Esophagus squamous epithelium (tissue), 5 donors: Measurements from ENCODE around the gene ELMO1. TPM values are rescaled to one million over a fixed set of nuclear protein-coding genes. Genes with fewer than 3 reads are reported as not detected.
A peak's percentile ranks its signal among the peaks of the same experiment; 100 is the strongest.

Experiments
- DNase-seq: peaks from one replicate; lab custom pipeline; 2025; lab: John Stamatoyannopoulos, UW
- H3K27ac ChIP-seq, 4 donors: fragments of 200-600 bp; sonication (generic); one replicate each; pipeline ENCODE4 v1.5.1; 2016 to 2019; ENCODE audit warnings: mild to moderate bottlenecking in 1 of 4
- H3K27me3 ChIP-seq, 4 donors: fragments of 200-600 bp; sonication (generic); 1 replicate in 3 of 4; 2 replicates in 1 of 4; pipeline versions ENCODE4 v1.5.1 to v1.6.0; 2017 to 2021; ENCODE audit warnings: antibody characterized with exemption in 1 of 4
- H3K36me3 ChIP-seq, 3 donors: fragments of 200-600 bp; sonication (generic); one replicate each; pipeline ENCODE4 v1.5.1; 2016 to 2019
- H3K4me1 ChIP-seq, 3 donors: fragments of 200-600 bp; sonication (generic); one replicate each; pipeline ENCODE4 v1.5.1; 2017 to 2019
- H3K4me3 ChIP-seq, 4 donors: fragments of 200-600 bp; sonication (generic); 1 replicate in 3 of 4; 2 replicates in 1 of 4; pipeline ENCODE4 v1.5.1; 2016 to 2019; ENCODE audit warnings: mild to moderate bottlenecking in 2 of 4, moderate library complexity in 1 of 4
- H3K9me3 ChIP-seq, 3 donors: fragments of 200-600 bp; sonication (generic); one replicate each; pipeline ENCODE4 v1.5.1; 2016 to 2019
- CTCF ChIP-seq, 6 experiments: fragments of 450-650 bp in 4 of 6; fragments of 200-600 bp in 2 of 6; sonication (generic) in 2 of 6; IDR thresholded peaks; one replicate each; pipeline ENCODE4 v1.5.1; 2016 to 2019; ENCODE audit warnings: antibody characterized with exemption in 6 of 6, mild to moderate bottlenecking in 4 of 6, moderate library complexity in 4 of 6
- POLR2A ChIP-seq, 4 donors: fragments of 450-650 bp; IDR thresholded peaks; one replicate each; pipeline ENCODE4 v1.6.1; 2017; ENCODE audit warnings: antibody characterized with exemption in 4 of 4, mild to moderate bottlenecking in 4 of 4, moderate library complexity in 3 of 4
- WGBS, 2 donors: methylation state at CpG; one replicate each; pipeline ENCODE4 v1.1.5; 2018; 5-methylcytosine and 5-hydroxymethylcytosine counted together
- intact Hi-C: fragments of 100-400 bp; cut with DNase I; formaldehyde crosslinking; loops from one replicate; pipeline ENCODE4 v1.15.0; 2022
- total RNA-seq, 4 donors: library from RNA; depleted of rRNA; stranded (reverse); fragments of >200 nt; gene quantifications; one replicate each; pipeline ENCODE4 v1.1.0, GENCODE V29; 2016
- donor health status: DM: yes; HTN: yes; CAD: no.

The ELMO1 gene
- total RNA-seq, 4 donors from 2014 or later = 0.68 to 36.6 (median 11.8) TPM

GRCh38 chr7:37356911-37357636 lies 91.6 kb downstream of the ELMO1 start:
- peaks cover 0 to 28% (median 0%) of the 10 kb centered on the region in 3 donors for H3K4me1 ChIP-seq
- no peaks in the 10 kb centered on the region for H3K27me3 ChIP-seq
- WGBS, 2 donors = 67 to 72% methylated on average over 2 to 3 of the region's 3 CpGs
- no peaks in the 10 kb centered on the region for H3K36me3 ChIP-seq
- TF ChIP-seq POLR2A (IDR thresholded peaks at IDR 0.05) (no peak), CTCF (IDR thresholded peaks at IDR 0.05) (no peak)
- H3K9me3 ChIP-seq = no peaks in the 10 kb centered on the region
- intact Hi-C loops = no loop called here
- peak overlapping the region in 1 of 4 donors; percentile 25 for H3K27ac ChIP-seq
- DNase-seq = no peak
- no peak overlapping the region for H3K4me3 ChIP-seq

GRCh38 chr7:37354656-37355131 lies 94.0 kb downstream of the ELMO1 start:
- Histone ChIP-seq H3K4me1 (peaks cover 0 to 32% (median 0%) of the 10 kb centered on the region in 3 donors), H3K9me3 (no peaks in the 10 kb centered on the region), H3K27ac (peak overlapping the region; percentile 33 to 84 (median 76)), H3K27me3 (no peaks in the 10 kb centered on the region), H3K4me3 (no peak overlapping the region), H3K36me3 (no peaks in the 10 kb centered on the region)
- intact Hi-C loops = no loop called here
- 14 to 34% methylated on average over 8 of the region's 11 CpGs for WGBS, 2 donors
- DNase-seq = no peak
- no peak for TF ChIP-seq POLR2A (IDR thresholded peaks at IDR 0.05)
- no peak for TF ChIP-seq CTCF (IDR thresholded peaks at IDR 0.05)

- H3K4me1 ChIP-seq = peaks cover 0 to 32% (median 0%) of the 10 kb centered on the region in 3 donors
- WGBS, 2 donors = 69 to 71% methylated on average over 5 of the region's 5 CpGs
- intact Hi-C loops = no loop called here
These were observed 94.6 kb downstream of the ELMO1 start for GRCh38 chr7:37353949-37354655.

GRCh38 chr7:37352974-37353948 lies 95.4 kb downstream of the ELMO1 start:
- peak in 1 of 4 donors; percentile 43 for TF ChIP-seq POLR2A (IDR thresholded peaks at IDR 0.05)
- TF ChIP-seq CTCF (IDR thresholded peaks at IDR 0.05) = peak in 2 of 6 experiments; percentile 32 to 46
- peaks cover 0 to 32% (median 0%) of the 10 kb centered on the region in 3 donors for H3K4me1 ChIP-seq
- intact Hi-C loops = no loop called here

More at GRCh38 chr7:37353949-37354655, 94.6 kb downstream of the ELMO1 start:
- peak overlapping the region; percentile 16 to 84 (median 76) for H3K27ac ChIP-seq
- no peak for DNase-seq
- TF ChIP-seq CTCF (IDR thresholded peaks at IDR 0.05) = no peak
- TF ChIP-seq POLR2A (IDR thresholded peaks at IDR 0.05) = no peak
- H3K4me3 ChIP-seq = no peak overlapping the region
- no peaks in the 10 kb centered on the region for H3K27me3 ChIP-seq
- H3K36me3 ChIP-seq = no peaks in the 10 kb centered on the region
- no peaks in the 10 kb centered on the region for H3K9me3 ChIP-seq

More at GRCh38 chr7:37352974-37353948, 95.4 kb downstream of the ELMO1 start:
- no peaks in the 10 kb centered on the region for H3K9me3 ChIP-seq
- 61 to 69% methylated on average over 22 to 31 of the region's 32 CpGs for WGBS, 2 donors
- H3K27me3 ChIP-seq = no peaks in the 10 kb centered on the region
- no peak for DNase-seq
- H3K36me3 ChIP-seq = no peaks in the 10 kb centered on the region
- H3K4me3 ChIP-seq = peak overlapping the region; percentile 4 to 54 (median 28)
- peak overlapping the region; percentile 16 to 84 (median 76) for H3K27ac ChIP-seq
